ENCODE data around the gene GRID1.

DNA sequence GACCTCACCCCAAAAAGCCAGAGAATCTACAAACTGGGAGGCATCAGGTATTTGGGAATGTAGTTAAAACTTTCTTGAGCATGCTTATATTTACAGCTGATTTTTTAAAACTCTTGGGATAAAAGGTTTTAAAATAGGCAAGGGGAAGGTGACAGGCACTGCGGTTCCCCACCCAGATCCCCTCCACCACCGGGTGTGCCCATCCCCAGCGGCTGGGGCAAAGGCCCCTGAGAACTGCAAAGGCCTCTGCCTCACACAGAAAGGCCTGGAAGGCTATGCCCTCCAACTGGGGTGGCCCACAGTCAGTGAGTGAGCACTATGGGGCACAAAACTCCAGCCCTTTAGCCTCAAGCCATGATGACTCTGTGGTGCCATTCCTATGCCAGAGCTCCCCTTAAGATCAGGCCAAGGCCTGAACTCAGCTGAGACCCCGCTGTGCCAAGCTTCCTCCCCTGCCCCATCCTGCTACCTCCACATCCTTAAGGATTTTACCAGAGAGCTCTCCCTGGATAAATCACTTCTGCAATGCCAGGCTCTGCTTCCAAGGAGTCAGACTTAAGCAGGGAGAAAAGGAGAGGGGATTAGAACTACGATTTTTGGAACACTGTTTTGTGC, 299.1 kb downstream of the GRID1 start:
- TF ChIP-seq, protein P1, sequence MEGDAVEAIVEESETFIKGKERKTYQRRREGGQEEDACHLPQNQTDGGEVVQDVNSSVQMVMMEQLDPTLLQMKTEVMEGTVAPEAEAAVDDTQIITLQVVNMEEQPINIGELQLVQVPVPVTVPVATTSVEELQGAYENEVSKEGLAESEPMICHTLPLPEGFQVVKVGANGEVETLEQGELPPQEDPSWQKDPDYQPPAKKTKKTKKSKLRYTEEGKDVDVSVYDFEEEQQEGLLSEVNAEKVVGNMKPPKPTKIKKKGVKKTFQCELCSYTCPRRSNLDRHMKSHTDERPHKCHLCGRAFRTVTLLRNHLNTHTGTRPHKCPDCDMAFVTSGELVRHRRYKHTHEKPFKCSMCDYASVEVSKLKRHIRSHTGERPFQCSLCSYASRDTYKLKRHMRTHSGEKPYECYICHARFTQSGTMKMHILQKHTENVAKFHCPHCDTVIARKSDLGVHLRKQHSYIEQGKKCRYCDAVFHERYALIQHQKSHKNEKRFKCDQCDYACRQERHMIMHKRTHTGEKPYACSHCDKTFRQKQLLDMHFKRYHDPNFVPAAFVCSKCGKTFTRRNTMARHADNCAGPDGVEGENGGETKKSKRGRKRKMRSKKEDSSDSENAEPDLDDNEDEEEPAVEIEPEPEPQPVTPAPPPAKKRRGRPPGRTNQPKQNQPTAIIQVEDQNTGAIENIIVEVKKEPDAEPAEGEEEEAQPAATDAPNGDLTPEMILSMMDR (IDR thresholded peaks at IDR 0.05): no peak
- TF ChIP-seq MXI1 (IDR thresholded peaks at IDR 0.05; ENCODE audit: low read depth, low read length) (no peak), TAF1 (IDR thresholded peaks at IDR 0.05; ENCODE audit: borderline replicate concordance, low read depth, low read length) (no peak), RXRA (IDR thresholded peaks at IDR 0.05; ENCODE audit: borderline replicate concordance, low read depth) (no peak), TCF12 (IDR thresholded peaks at IDR 0.05) (no peak), YY1 (IDR thresholded peaks at IDR 0.05; ENCODE audit: low read depth) (no peak), TEAD4 (IDR thresholded peaks at IDR 0.05; ENCODE audit: borderline replicate concordance, insufficient read depth) (no peak), EP300 (IDR thresholded peaks at IDR 0.05; ENCODE audit: borderline replicate concordance in 1 of 2, low read depth in 1 of 2, low read length in 1 of 2) (no peak), RAD21 (IDR thresholded peaks at IDR 0.05; ENCODE audit: low read length) (no peak), JUND (IDR thresholded peaks at IDR 0.05) (no peak), SIN3A (IDR thresholded peaks at IDR 0.05; ENCODE audit: borderline replicate concordance, low read depth, low read length) (no peak), POLR2AphosphoS5 (IDR thresholded peaks at IDR 0.05; ENCODE audit: low read depth, low read length) (no peak), FOXJ3 (CRISPR knock-in tag; IDR thresholded peaks at IDR 0.05) (no peak)
- TF ChIP-seq, protein P2, sequence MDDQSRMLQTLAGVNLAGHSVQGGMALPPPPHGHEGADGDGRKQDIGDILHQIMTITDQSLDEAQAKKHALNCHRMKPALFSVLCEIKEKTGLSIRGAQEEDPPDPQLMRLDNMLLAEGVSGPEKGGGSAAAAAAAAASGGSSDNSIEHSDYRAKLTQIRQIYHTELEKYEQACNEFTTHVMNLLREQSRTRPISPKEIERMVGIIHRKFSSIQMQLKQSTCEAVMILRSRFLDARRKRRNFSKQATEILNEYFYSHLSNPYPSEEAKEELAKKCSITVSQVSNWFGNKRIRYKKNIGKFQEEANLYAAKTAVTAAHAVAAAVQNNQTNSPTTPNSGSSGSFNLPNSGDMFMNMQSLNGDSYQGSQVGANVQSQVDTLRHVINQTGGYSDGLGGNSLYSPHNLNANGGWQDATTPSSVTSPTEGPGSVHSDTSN (IDR thresholded peaks at IDR 0.05): no peak
